Keratinocyte (primary cell): Measurements from ENCODE around the gene RMND5A. TPM values are rescaled to one million over a fixed set of nuclear protein-coding genes. Genes with fewer than 3 reads are reported as not detected.

Source experiments
- DNase-seq: peaks from one replicate; pipeline ENCODE4 v3.0.0-alpha.2; 2011; ENCODE audit warnings: low read depth, missing footprints, low spot score
- FAIRE-seq: peaks from 2 replicates; lab custom pipeline; 2011; peaks lifted over from hg19 to GRCh38; lab: Jason Lieb, UNC
- H2AFZ ChIP-seq: 2 replicates; pipeline ENCODE4 v1.6.0; 2012; ENCODE audit warnings: low read length, control low read depth, inconsistent platforms; ENCODE audit not compliant: control insufficient read depth
- H3K27ac ChIP-seq: 2 replicates; pipeline ENCODE4 v1.5.1; 2011; ENCODE audit warnings: low read length; ENCODE audit not compliant: control insufficient read depth, insufficient read depth
- H3K27me3 ChIP-seq: 3 replicates; pipeline ENCODE4 v1.6.0; 2011; ENCODE audit warnings: low read length; ENCODE audit not compliant: control insufficient read depth, insufficient read depth; ENCODE audit errors: extremely low read depth
- H3K36me3 ChIP-seq, 2 experiments: 2 replicates in 1 of 2; 3 replicates in 1 of 2; pipeline ENCODE4 v1.5.1; 2011; ENCODE audit warnings: low read length in 2 of 2, mild to moderate bottlenecking in 1 of 2; ENCODE audit not compliant: control insufficient read depth in 2 of 2, insufficient read depth in 2 of 2; ENCODE audit errors: extremely low read depth in 1 of 2
- H3K4me1 ChIP-seq: 3 replicates; pipeline ENCODE4 v1.5.1; 2011; ENCODE audit warnings: low read length; ENCODE audit not compliant: control insufficient read depth, insufficient read depth; ENCODE audit errors: extremely low read depth
- H3K4me2 ChIP-seq: 3 replicates; pipeline ENCODE4 v1.6.0; 2011; ENCODE audit warnings: low read depth, low read length; ENCODE audit not compliant: control insufficient read depth, insufficient read depth; ENCODE audit errors: extremely low read depth
- H3K4me3 ChIP-seq, 3 experiments: fragments of 200-600 bp in 1 of 3; sonication (generic) in 1 of 3; 2 replicates in 2 of 3; 3 replicates in 1 of 3; pipeline ENCODE4 v1.5.1; 2011 to 2016; ENCODE audit warnings: low read length in 3 of 3, mild to moderate bottlenecking in 3 of 3, control low read depth in 2 of 3, inconsistent platforms in 1 of 3, low read depth in 1 of 3, mixed read lengths in 1 of 3, mixed run types in 1 of 3, moderate library complexity in 1 of 3; ENCODE audit not compliant: control insufficient read depth in 2 of 3, insufficient read depth in 2 of 3; ENCODE audit errors: extremely low read depth in 1 of 3
- H3K79me2 ChIP-seq: 2 replicates; pipeline ENCODE4 v1.6.0; 2012; ENCODE audit warnings: low read length; ENCODE audit not compliant: control insufficient read depth, insufficient read depth
- H3K9ac ChIP-seq: 3 replicates; pipeline ENCODE4 v1.6.0; 2011; ENCODE audit warnings: low read length; ENCODE audit not compliant: control insufficient read depth, insufficient read depth; ENCODE audit errors: extremely low read depth
- H3K9me1 ChIP-seq: 3 replicates; pipeline ENCODE4 v1.6.0; 2011; ENCODE audit warnings: low read length; ENCODE audit not compliant: control insufficient read depth, insufficient read depth; ENCODE audit errors: extremely low read depth
- H3K9me3 ChIP-seq: 2 replicates; pipeline ENCODE4 v1.5.1; 2012; ENCODE audit warnings: low read depth, low read length; ENCODE audit not compliant: control insufficient read depth
- H4K20me1 ChIP-seq: 3 replicates; pipeline ENCODE4 v1.6.0; 2011; ENCODE audit warnings: low read length; ENCODE audit not compliant: control insufficient read depth, insufficient read depth; ENCODE audit errors: extremely low read depth
- EZH2 ChIP-seq: IDR thresholded peaks from one replicate; pipeline ENCODE4 v1.6.1; 2012; ENCODE audit warnings: inconsistent platforms, mild to moderate bottlenecking, low read length, moderate library complexity
- dilution Hi-C: fragments of 300-500 bp; cut with MboI; formaldehyde crosslinking; loops from one replicate; pipeline ENCODE4 v1.7.0; 2020; ENCODE audit warnings: low sequenced_read_pairs; ENCODE audit not compliant: extremely low pct_ligation_motif_present
- polyA plus RNA-seq, 5 experiments: library from polyadenylated mRNA; depleted of rRNA in 3 of 5; stranded (reverse) in 3 of 5; stranded (forward) in 1 of 5; unstranded in 1 of 5; fragments of >200 nt; gene quantifications; 1 replicate in 1 of 5; 2 replicates in 3 of 5; 3 replicates in 1 of 5; pipeline versions ENCODE4 v1.2.1 to v1.2.3, GENCODE V29; 2011 to 2012; ENCODE audit warnings: missing spikeins in 2 of 5, low read depth in 1 of 5, low replicate concordance in 1 of 5
- TF ChIP-seq, protein P1 (sequence below), 3 experiments: IDR thresholded peaks in 1 of 3; conservative IDR thresholded peaks in 1 of 3; optimal IDR thresholded peaks in 1 of 3; 2 replicates in 2 of 3; 3 replicates in 1 of 3; pipeline versions ENCODE3 to v1.5.1; 2011; ENCODE audit warnings: low read length in 3 of 3, mild to moderate bottlenecking in 3 of 3, moderate library complexity in 2 of 3, control low read depth in 1 of 3, inconsistent platforms in 1 of 3; ENCODE audit not compliant: insufficient read depth in 2 of 3; ENCODE audit errors: extremely low read depth in 1 of 3

RMND5A gene
- polyA plus RNA-seq, 1 donor (not counting 4 experiments of a cell fraction or from before 2014, with no cell fraction given): 26.0 TPM

DNA sequence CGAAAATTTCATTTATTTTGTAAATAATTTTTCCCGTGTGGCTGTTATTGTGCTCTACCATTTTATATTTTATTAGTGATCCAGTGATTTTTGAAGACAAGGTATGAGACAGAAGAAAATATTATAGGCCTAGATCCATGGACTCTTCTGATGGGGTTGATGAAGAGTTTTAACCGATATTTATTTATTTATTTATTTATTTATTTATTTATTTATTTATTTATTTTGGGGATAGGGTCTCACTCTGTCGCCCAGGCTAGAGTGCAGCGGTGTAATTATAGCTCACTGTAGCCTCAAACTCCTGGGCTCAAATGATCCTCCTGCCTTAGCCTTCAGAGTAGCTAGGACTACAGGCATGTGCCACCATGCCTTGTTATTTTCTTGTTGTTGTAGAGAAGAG is 33.6 kb upstream of the RMND5A start:
- Histone ChIP-seq H3K36me3 (no peaks in the 10 kb centered on the region), H3K79me2 (no peaks in the 10 kb centered on the region), H3K9me1 (no peaks in the 10 kb centered on the region), H3K4me1 (no peaks in the 10 kb centered on the region), H2AFZ (no peak overlapping the region), H3K27ac (no peak overlapping the region), H3K4me2 (no peak overlapping the region), H3K9me3 (no peaks in the 10 kb centered on the region), H3K4me3 (no peak overlapping the region), H3K27me3 (no peaks in the 10 kb centered on the region), H4K20me1 (no peaks in the 10 kb centered on the region), H3K9ac (no peak overlapping the region)
- TF ChIP-seq EZH2: no peak
- TF ChIP-seq, protein P1, sequence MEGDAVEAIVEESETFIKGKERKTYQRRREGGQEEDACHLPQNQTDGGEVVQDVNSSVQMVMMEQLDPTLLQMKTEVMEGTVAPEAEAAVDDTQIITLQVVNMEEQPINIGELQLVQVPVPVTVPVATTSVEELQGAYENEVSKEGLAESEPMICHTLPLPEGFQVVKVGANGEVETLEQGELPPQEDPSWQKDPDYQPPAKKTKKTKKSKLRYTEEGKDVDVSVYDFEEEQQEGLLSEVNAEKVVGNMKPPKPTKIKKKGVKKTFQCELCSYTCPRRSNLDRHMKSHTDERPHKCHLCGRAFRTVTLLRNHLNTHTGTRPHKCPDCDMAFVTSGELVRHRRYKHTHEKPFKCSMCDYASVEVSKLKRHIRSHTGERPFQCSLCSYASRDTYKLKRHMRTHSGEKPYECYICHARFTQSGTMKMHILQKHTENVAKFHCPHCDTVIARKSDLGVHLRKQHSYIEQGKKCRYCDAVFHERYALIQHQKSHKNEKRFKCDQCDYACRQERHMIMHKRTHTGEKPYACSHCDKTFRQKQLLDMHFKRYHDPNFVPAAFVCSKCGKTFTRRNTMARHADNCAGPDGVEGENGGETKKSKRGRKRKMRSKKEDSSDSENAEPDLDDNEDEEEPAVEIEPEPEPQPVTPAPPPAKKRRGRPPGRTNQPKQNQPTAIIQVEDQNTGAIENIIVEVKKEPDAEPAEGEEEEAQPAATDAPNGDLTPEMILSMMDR (optimal IDR thresholded peaks at IDR 0.05 in 1 of 3, IDR thresholded peaks at IDR 0.05 in 1 of 3, conservative IDR thresholded peaks at IDR 0.05 in 1 of 3; ENCODE audit: extremely low read depth in 1 of 3, insufficient read depth in 2 of 3, low read length in 3 of 3): no peak
- DNase-seq: no peak
- no peak for FAIRE-seq
- dilution Hi-C loops: no loop called here

DNA sequence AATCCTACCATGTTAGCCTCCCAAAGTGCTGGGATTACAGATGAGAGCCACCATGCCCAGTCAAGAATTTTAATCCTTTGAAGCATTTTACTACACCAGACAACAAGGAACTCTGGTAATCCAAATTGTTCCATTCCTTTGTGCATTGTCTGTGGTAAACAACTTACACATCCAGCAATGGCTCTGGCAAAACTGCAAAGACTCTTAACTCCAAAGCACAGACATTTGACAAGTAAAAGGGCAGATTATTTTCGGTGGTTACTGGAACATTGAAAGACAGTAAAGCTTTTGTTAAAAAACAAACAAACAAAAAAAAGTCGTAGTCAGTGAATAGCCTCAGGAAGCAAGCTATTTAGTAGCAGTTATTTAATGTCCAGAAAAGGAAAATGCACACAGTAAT is 33.2 kb upstream of the RMND5A start:
- no peak for TF ChIP-seq EZH2
- TF ChIP-seq, protein P1 (optimal IDR thresholded peaks at IDR 0.05 in 1 of 3, IDR thresholded peaks at IDR 0.05 in 1 of 3, conservative IDR thresholded peaks at IDR 0.05 in 1 of 3; ENCODE audit: extremely low read depth in 1 of 3, insufficient read depth in 2 of 3, low read length in 3 of 3): no peak
- H3K4me1 ChIP-seq: no peaks in the 10 kb centered on the region
- DNase-seq: no peak
- H3K36me3 ChIP-seq: no peaks in the 10 kb centered on the region
- no peak overlapping the region for H3K4me2 ChIP-seq
- no peaks in the 10 kb centered on the region for H3K27me3 ChIP-seq
- no peaks in the 10 kb centered on the region for H4K20me1 ChIP-seq
- H3K9ac ChIP-seq: no peak overlapping the region
- no peak overlapping the region for H2AFZ ChIP-seq
- no peaks in the 10 kb centered on the region for H3K9me3 ChIP-seq
- no peak overlapping the region for H3K4me3 ChIP-seq
- dilution Hi-C loops: no loop called here
- no peak overlapping the region for H3K27ac ChIP-seq
- H3K79me2 ChIP-seq: no peaks in the 10 kb centered on the region
- no peaks in the 10 kb centered on the region for H3K9me1 ChIP-seq
- FAIRE-seq: no peak
